Gastroesophageal sphincter (tissue), 4 donors: ENCODE data around the gene CD300E. TPM values are rescaled to one million over a fixed set of nuclear protein-coding genes. Genes with fewer than 3 reads are reported as not detected.
"Not testable (repeated sequence)": the region's sequence is repeated elsewhere in the genome, so short reads cannot be mapped to it uniquely, and the experiment has no call there.

Experiments used
- ATAC-seq: fragments of 150-250 bp; one replicate; pipeline ENCODE4 v1.9.1; 2016; ENCODE audit warnings: mild to moderate bottlenecking, moderate library complexity
- H3K27ac ChIP-seq, 4 donors: fragments of 200-600 bp; sonication (generic) in 3 of 4; 1 replicate in 3 of 4; 2 replicates in 1 of 4; pipeline ENCODE4 v1.5.1; 2016 to 2019
- H3K27me3 ChIP-seq: fragments of 200-600 bp; sonication (generic); one replicate; pipeline ENCODE4 v1.5.1; 2019
- H3K36me3 ChIP-seq, 2 donors: fragments of 200-600 bp; sonication (generic); one replicate each; pipeline ENCODE4 v1.5.1; 2019; ENCODE audit warnings: control low read depth in 1 of 2
- H3K4me1 ChIP-seq, 3 donors: fragments of 200-600 bp; sonication (generic); 1 replicate in 2 of 3; 2 replicates in 1 of 3; pipeline ENCODE4 v1.5.1; 2016 to 2019; ENCODE audit warnings: control low read depth in 2 of 3
- H3K4me3 ChIP-seq, 2 donors: fragments of 200-600 bp; sonication (generic); one replicate each; pipeline ENCODE4 v1.5.1; 2019; ENCODE audit warnings: mild to moderate bottlenecking in 1 of 2, moderate library complexity in 1 of 2
- H3K9me3 ChIP-seq, 3 donors: fragments of 200-600 bp; sonication (generic); one replicate each; pipeline ENCODE4 v1.5.1; 2017 to 2019; ENCODE audit warnings: control low read depth in 2 of 3
- CTCF ChIP-seq, 4 experiments: fragments of 200-600 bp in 2 of 4; fragments of 450-650 bp in 2 of 4; sonication (generic) in 1 of 4; IDR thresholded peaks; one replicate each; pipeline ENCODE4 v1.5.1; 2017 to 2019; ENCODE audit warnings: antibody characterized with exemption in 4 of 4, mild to moderate bottlenecking in 2 of 4, moderate library complexity in 2 of 4
- EP300 ChIP-seq: sonication (generic); formaldehyde crosslinking; IDR thresholded peaks from one replicate; pipeline ENCODE4 v1.6.1; 2017; ENCODE audit warnings: antibody characterized with exemption, mild to moderate bottlenecking
- POLR2A ChIP-seq, 2 donors: fragments of 450-650 bp; IDR thresholded peaks; one replicate each; pipeline ENCODE4 v1.6.1; 2017; ENCODE audit warnings: antibody characterized with exemption in 2 of 2, mild to moderate bottlenecking in 2 of 2, moderate library complexity in 1 of 2
- POLR2AphosphoS5 ChIP-seq: sonication (generic); formaldehyde crosslinking; IDR thresholded peaks from one replicate; pipeline ENCODE4 v1.6.1; 2017; ENCODE audit warnings: antibody characterized with exemption
- WGBS, 2 donors: methylation state at CpG; one replicate each; pipeline ENCODE4 v1.1.5; 2018; ENCODE audit warnings: low coverage in 1 of 2; 5-methylcytosine and 5-hydroxymethylcytosine counted together
- total RNA-seq, 4 donors: library from RNA; depleted of rRNA; stranded (reverse); fragments of >200 nt; gene quantifications; one replicate each; pipeline ENCODE4 v1.1.0, GENCODE V29; 2016

Gene CD300E
- total RNA-seq, 4 donors from 2014 or later, result 0.16 to 3.9 (median 0.41) TPM

GRCh38 chr17:74631468-74632450 lies 8.2 kb upstream of the CD300E start:
- Histone ChIP-seq H3K4me1 (no peaks in the 10 kb centered on the region), H3K27me3 (peaks cover 62% of the 10 kb centered on the region), H3K4me3 (no peak overlapping the region), H3K27ac (no peak overlapping the region), H3K36me3 (no peaks in the 10 kb centered on the region), H3K9me3 (peaks cover 0 to 9% (median 0%) of the 10 kb centered on the region in 3 donors)
- 21 to 23% methylated on average over 7 to 13 of the region's 14 CpGs for WGBS, 2 donors
- no peak for TF ChIP-seq POLR2A (IDR thresholded peaks at IDR 0.05)
- no peak for TF ChIP-seq CTCF (IDR thresholded peaks at IDR 0.05)
- TF ChIP-seq POLR2AphosphoS5, result no peak
- TF ChIP-seq EP300, result no peak
- ATAC-seq, result no peak

- H3K27ac ChIP-seq, H3K4me3 ChIP-seq, H3K4me1 ChIP-seq, H3K36me3 ChIP-seq, ATAC-seq: not testable (repeated sequence)
- Histone ChIP-seq H3K9me3 (peaks cover 0 to 16% (median 0%) of the 10 kb centered on the region in 3 donors), H3K27me3 (peaks cover 59% of the 10 kb centered on the region)
- 40 to 86% methylated on average over 1 to 10 of the region's 14 CpGs for WGBS, 2 donors
Measured at GRCh38 chr17:74630251-74630650, 6.7 kb upstream of the CD300E start.

GRCh38 chr17:74625661-74626060 lies 2.1 kb upstream of the CD300E start:
- no peak for ATAC-seq
- no peaks in the 10 kb centered on the region for H3K36me3 ChIP-seq
- peaks cover 0 to 16% (median 0%) of the 10 kb centered on the region in 3 donors for H3K9me3 ChIP-seq
- no peak overlapping the region for H3K4me3 ChIP-seq
- H3K4me1 ChIP-seq, result no peaks in the 10 kb centered on the region
- no peak overlapping the region for H3K27ac ChIP-seq
- peaks cover 45% of the 10 kb centered on the region for H3K27me3 ChIP-seq
- WGBS, 2 donors, result 30 to 32% methylated on average over 2 to 3 of the region's 3 CpGs
- no peak for TF ChIP-seq CTCF (IDR thresholded peaks at IDR 0.05)
- no peak for TF ChIP-seq EP300
- no peak for TF ChIP-seq POLR2AphosphoS5
- no peak for TF ChIP-seq POLR2A (IDR thresholded peaks at IDR 0.05)

- Histone ChIP-seq H3K4me1 (no peaks in the 10 kb centered on the region), H3K36me3 (no peaks in the 10 kb centered on the region), H3K9me3 (peaks cover 0 to 6% (median 0%) of the 10 kb centered on the region in 3 donors), H3K27me3 (peaks cover 49% of the 10 kb centered on the region), H3K4me3 (no peak overlapping the region), H3K27ac (no peak overlapping the region)
- TF ChIP-seq CTCF (IDR thresholded peaks at IDR 0.05) (no peak), POLR2A (IDR thresholded peaks at IDR 0.05) (no peak), EP300 (no peak), POLR2AphosphoS5 (no peak)
- no peak for ATAC-seq
- 91 to 92% methylated on average over 1 of the region's 1 CpG for WGBS, 2 donors
Measured at GRCh38 chr17:74624131-74624530, 593 bp upstream of the CD300E start.

GRCh38 chr17:74619077-74619673 lies 4.4 kb downstream of the CD300E start:
- no peaks in the 10 kb centered on the region for H3K9me3 ChIP-seq
- ATAC-seq, result peak; percentile 34
- peaks cover 51% of the 10 kb centered on the region for H3K27me3 ChIP-seq
- WGBS, 2 donors, result 37% methylated on average over 2 of the region's 2 CpGs; no CpG with 5 or more reads in 1 of the 2 donors
- no peak overlapping the region for H3K4me3 ChIP-seq
- TF ChIP-seq CTCF (IDR thresholded peaks at IDR 0.05) (no peak), EP300 (no peak), POLR2A (IDR thresholded peaks at IDR 0.05) (no peak), POLR2AphosphoS5 (no peak)
- H3K4me1 ChIP-seq, result no peaks in the 10 kb centered on the region
- H3K36me3 ChIP-seq, result no peaks in the 10 kb centered on the region
- no peak overlapping the region for H3K27ac ChIP-seq
